GM12878 (cell line): Measurements from ENCODE around the gene KLRK1.

Experiments used
- ATF3 ChIP-seq: IDR thresholded peaks from 2 replicates; pipeline ENCODE4 v1.6.1; 2011; ENCODE audit warnings: low read depth, mild to moderate bottlenecking, low read length, moderate library complexity, borderline replicate concordance; ENCODE audit errors: extremely low read depth
- RFX5 ChIP-seq: IDR thresholded peaks from 2 replicates; pipeline ENCODE4 v1.6.1; 2011; ENCODE audit warnings: low read depth, low read length, improper control_type of control experiment

GRCh38 chr12:10362828-10363657, 26.8 kb downstream of the KLRK1 start:
- no peak for TF ChIP-seq ATF3
- TF ChIP-seq RFX5 = no peak
